BE2C (cell line): ENCODE data around the gene TSPYL1. TPM values are rescaled to one million over a fixed set of nuclear protein-coding genes. Genes with fewer than 3 reads are reported as not detected.

Experiments used
- DNase-seq: peaks from one replicate; pipeline ENCODE4 v3.0.0-alpha.2; 2020
- H3K27me3 ChIP-seq: fragments of 250-450 bp; sonication (Bioruptor Pico); 2 replicates; pipeline ENCODE4 v1.5.1; 2020; ENCODE audit warnings: mild to moderate bottlenecking
- H3K36me3 ChIP-seq: fragments of 250-450 bp; sonication (Bioruptor Pico); 2 replicates; pipeline ENCODE4 v1.5.1; 2020; ENCODE audit warnings: mild to moderate bottlenecking
- H3K4me1 ChIP-seq: fragments of 250-450 bp; sonication (Bioruptor Pico); 2 replicates; pipeline ENCODE4 v1.5.1; 2020
- H3K4me3 ChIP-seq: 2 replicates; pipeline ENCODE4 v1.5.1; 2011; ENCODE audit warnings: low read depth, low read length
- H3K9me3 ChIP-seq: fragments of 250-450 bp; sonication (Bioruptor Pico); 2 replicates; pipeline ENCODE4 v1.5.1; 2020
- CTCF ChIP-seq: IDR thresholded peaks from 2 replicates; pipeline ENCODE4 v1.5.1; 2012; ENCODE audit warnings: mild to moderate bottlenecking, low read depth, low read length
- polyA plus RNA-seq: library from polyadenylated mRNA; unstranded; fragments of >200 nt; gene quantifications from one replicate; pipeline ENCODE4 v1.2.1, GENCODE V29; 2012; ENCODE audit warnings: low read depth, missing spikeins; ENCODE audit not compliant: insufficient read length, insufficient read depth

Gene TSPYL1
- polyA plus RNA-seq: 24.8 TPM

GRCh38 chr6:116279232-116280160 is at the start of gene TSPYL1:
TSS of gene TSPYL1 (minus strand) at chr6:116279930. CDS start at chr6:116279830, 100 bp downstream.
- peak within 1 kb of the TSS; percentile 96 for H3K4me3 ChIP-seq
- H3K27me3 ChIP-seq: 0 out of 2 replicates have a peak, but pooled peaks cover 3% of the 10 kb centered on the region
- peaks cover 11% of the 10 kb centered on the region for H3K36me3 ChIP-seq
- H3K4me1 ChIP-seq: no peaks in the 10 kb centered on the region; the same call in 1 of the 2 replicates
- peak; percentile 95 for DNase-seq
- no peak for TF ChIP-seq CTCF
- no peaks in the 10 kb centered on the region for H3K9me3 ChIP-seq

- no peaks in the 10 kb centered on the region for H3K9me3 ChIP-seq
- TF ChIP-seq CTCF: no peak
- no peak for DNase-seq
- peaks cover 8% of the 10 kb centered on the region; the same call in 1 of the 2 replicates for H3K4me1 ChIP-seq
- no peak overlapping the region for H3K4me3 ChIP-seq
- H3K36me3 ChIP-seq: no peaks in the 10 kb centered on the region
- H3K27me3 ChIP-seq: no peaks in the 10 kb centered on the region
Measured at GRCh38 chr6:116329156-116329555, 49.4 kb upstream of the TSPYL1 start.

GRCh38 chr6:116328528-116328903 is 48.8 kb upstream of the TSPYL1 start:
- no peak for TF ChIP-seq CTCF
- peaks cover 8% of the 10 kb centered on the region; the same call in 1 of the 2 replicates for H3K4me1 ChIP-seq
- no peaks in the 10 kb centered on the region for H3K9me3 ChIP-seq
- DNase-seq: no peak
- no peaks in the 10 kb centered on the region for H3K36me3 ChIP-seq
- H3K4me3 ChIP-seq: no peak overlapping the region
- H3K27me3 ChIP-seq: no peaks in the 10 kb centered on the region

- DNase-seq: no peak
- Histone ChIP-seq H3K27me3 (no peaks in the 10 kb centered on the region), H3K4me1 (peaks cover 8% of the 10 kb centered on the region; the same call in 1 of the 2 replicates), H3K4me3 (no peak overlapping the region), H3K36me3 (no peaks in the 10 kb centered on the region), H3K9me3 (no peaks in the 10 kb centered on the region)
- TF ChIP-seq CTCF: no peak
Measured at GRCh38 chr6:116327803-116328527, 48.2 kb upstream of the TSPYL1 start.

- Histone ChIP-seq H3K27me3 (no peaks in the 10 kb centered on the region), H3K36me3 (no peaks in the 10 kb centered on the region), H3K9me3 (no peaks in the 10 kb centered on the region), H3K4me1 (peaks cover 8% of the 10 kb centered on the region; the same call in 1 of the 2 replicates), H3K4me3 (no peak overlapping the region)
- DNase-seq: no peak
- no peak for TF ChIP-seq CTCF
Measured at GRCh38 chr6:116326996-116327395, 47.3 kb upstream of the TSPYL1 start.
